GM19193 (cell line): ENCODE measurements around the gene SPACA7.

Experiments used
- POLR2A ChIP-seq: IDR thresholded peaks from 4 replicates; pipeline ENCODE4 v1.6.1; 2011; ENCODE audit not compliant: insufficient read depth, insufficient read length; ENCODE audit errors: extremely low read depth

SPACA7 gene

DNA sequence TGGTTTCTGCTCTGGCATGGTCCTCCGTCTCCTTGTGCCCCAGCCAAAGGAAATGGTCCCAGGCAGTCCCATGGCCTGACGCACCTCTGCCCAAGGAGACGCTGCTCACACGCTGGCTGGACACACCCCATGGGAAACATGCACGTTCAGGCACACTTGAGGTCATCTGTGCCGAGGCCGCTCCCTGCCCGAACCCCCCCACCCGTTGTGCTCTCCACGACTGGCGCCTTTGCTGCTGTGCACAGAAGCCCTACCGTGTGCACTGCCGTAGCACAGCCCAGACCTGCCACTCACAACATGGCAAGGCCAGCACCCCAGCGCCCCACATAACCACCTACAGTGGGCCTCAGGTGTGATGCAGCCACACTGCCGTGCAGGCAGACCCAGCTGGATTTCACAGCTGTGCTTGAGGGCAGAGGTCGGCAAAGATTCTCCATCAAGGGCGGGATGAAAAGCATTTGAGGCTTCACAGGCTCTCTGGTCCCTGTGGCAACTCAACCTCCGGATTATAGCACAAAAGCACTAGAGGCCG lies 65.7 kb downstream of the SPACA7 start:
- TF ChIP-seq POLR2A, result no peak

DNA sequence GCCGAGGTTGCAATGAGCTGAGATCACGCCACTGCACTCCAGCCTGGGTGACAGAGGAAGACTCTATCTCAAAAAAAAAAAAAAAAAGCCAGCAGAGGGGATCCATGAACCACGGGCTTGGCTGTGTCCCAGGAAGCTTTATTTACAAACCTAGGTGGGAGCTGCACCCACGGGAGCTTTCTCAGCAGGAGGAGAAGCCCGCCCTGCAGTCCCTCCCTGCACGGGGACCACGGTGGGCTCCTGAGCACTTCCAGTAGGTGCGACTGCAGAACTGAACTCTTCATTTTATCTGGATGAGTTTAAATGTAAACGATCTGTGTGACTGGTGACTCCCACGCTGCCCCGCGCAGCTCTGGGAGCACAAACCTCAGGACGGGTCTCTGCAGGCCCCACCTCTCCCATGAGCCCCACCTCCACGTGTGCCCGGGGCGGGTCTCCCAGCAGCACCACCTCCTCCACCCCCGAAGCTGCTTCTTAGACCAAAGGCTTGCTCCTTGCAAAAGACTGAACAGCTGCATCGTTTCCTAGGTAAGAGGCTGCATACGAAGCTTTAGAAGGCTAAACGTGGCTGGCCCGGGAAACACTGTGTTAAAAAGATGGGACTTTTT lies 66.4 kb downstream of the SPACA7 start:
- TF ChIP-seq POLR2A, result no peak

DNA sequence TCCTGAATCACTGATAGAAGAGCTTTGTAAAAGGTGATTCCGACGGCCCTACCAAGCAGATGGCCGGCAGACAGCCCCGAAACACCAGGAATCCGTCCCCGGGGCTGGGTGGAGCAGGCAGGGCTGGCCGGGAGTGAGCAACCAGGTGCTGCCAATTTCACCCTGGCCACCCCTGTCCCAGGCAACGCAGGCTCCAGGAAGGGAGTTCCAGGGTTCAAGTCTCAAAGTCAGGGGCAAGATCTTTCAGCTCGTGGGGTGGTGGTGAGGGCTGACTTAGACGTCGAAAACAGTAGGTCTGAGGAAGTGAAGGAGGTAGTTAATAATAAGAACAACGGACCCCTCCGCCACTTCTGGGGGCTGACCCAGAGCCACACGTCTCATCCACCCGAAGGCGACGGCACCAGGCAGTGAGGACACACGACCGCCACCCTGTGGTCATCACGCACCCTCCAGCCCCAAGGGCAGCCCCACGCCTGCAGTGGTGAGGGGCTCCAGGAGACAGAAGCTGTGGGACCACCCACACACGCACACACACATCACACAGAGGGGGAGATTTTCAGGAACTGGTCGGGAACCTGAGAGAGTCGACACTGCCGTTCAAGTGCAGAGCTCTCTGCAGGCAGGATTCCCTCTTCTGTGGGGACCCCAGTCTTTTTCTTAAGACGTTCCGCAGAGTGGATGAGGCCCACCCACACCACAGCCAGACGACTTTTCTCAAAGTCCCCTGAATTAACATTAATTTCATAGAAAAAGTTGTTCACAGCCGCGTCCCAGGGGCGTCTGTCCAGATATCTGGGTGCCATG lies 67.2 kb downstream of the SPACA7 start:
- no peak for TF ChIP-seq POLR2A

DNA sequence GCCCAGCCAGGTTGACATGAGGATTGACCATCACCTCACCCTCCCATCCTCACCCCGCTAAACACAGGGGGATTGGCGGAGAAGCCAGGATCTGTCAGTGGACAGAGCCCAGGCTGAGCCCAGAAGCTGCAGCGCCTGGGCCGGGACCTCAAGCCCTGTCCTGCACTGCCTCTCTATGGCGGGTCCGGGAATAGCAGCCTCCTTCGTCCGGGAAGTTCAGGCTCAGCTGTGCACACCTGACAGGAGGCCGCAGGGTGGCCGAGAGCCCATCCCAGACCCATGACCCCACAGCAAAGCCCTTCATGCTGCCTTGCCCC lies 67.8 kb downstream of the SPACA7 start:
- no peak for TF ChIP-seq POLR2A

DNA sequence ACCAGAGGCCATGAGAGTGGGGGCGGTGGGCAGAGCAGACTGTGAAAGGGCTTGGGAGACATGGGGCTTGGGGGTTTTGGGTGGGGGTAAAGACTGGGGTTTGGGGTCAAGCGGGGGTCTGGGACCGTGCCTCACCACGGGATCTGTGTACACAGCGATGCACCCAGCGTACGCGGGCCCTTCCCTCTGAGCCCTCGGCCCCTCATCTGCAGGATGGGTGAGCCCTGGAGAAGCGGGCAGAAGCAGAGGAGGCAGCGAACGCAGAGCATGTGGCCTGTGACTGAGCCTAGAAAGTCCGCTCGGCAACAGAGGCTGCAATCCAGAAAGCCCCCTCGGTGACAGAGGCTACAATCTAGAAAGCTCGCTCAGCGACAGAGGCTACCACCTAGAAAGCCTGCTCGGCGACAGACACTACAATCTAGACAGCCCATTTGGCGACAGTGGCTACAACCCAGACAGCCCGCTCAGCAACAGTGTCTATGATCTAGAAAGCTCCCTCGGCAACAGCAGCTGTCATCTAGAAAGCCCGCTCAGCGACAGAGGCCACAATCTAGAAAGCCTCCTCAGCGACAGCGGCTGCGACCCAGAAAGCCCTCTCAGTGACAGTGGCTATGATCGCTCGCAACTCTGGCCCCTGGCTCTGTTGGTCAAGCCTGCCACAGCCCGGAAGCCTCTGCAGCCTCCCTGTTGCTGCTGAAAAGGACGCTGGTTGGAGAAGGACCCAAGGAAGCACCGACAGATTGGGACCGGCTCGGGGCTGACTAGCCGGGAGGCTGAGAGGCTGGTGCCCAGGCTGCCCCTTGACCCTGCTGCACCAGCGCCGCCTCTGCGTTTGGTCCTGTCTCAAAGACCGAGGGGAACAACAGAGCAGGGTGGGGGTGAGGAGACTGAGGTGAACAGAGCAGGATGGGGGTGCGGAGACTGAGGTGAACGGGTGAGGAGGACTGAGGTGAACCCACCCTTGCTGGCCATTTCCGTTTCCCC lies 68.6 kb downstream of the SPACA7 start:
- TF ChIP-seq POLR2A, result no peak

DNA sequence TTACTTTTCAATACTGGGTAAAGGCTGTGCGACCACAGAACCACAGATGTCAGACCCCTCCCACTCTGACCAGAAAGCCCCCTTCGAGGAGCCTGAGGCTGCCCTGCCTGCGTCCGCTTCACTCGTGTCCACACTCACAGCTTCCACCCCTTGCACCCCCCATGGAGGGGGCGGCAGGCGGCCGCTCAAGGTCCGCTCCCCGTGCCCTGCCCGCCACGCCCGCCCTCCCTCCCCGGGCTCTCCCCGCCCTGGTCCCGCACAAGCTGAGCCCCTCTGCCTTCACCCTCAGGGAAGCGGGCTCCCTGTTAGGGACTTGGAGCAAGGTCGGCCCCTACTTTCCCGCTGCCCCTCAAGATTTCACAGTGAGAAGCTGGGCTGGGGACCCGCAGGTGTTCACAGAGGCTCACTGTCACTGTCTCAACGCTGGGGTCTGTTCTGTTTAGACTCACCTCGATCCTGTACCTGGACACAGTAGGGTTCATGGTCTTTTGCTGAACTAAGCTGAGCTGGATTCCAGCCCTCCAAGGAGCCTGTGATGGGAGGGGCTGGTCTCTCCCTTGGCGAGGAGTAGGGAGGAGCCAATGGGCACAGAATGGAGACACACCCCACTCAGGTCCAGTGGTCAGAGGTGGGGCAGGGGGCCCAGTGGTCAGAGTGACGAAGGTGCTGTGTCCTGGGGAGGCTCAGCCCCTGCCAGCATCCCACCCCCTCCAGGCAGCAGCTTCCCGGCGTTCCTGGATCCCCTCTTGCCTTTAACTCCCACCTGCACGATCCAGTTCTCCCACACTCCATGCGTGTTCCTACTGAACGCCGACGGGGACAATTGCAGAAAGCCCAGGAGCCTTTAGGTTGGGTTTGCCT lies 69.5 kb downstream of the SPACA7 start:
- TF ChIP-seq POLR2A, result no peak

DNA sequence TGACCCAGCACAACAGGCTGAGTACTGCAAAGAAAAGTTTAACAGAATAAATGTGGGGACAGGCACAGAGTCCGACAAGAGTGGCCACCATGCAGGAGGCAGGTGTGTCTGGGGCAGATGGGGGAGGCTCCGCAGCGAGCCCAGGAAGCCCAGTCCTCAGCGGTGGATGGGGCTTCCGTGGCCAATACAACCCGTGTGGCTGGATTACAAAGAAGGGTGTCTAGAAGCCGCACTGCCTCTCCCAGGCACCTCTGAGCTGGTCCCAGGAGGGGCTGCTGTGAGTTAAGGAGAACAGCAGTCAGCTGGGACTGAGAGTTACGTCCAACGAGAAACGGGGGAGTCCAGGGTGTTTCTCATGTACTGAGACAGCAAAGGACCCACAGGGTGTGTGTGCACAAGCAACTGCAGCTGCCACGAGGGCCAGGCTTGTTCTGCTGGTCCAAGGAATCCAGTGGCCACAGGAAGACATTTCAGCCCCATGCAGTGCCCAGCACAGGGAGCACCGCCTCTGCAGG lies 70.2 kb downstream of the SPACA7 start:
- no peak for TF ChIP-seq POLR2A

DNA sequence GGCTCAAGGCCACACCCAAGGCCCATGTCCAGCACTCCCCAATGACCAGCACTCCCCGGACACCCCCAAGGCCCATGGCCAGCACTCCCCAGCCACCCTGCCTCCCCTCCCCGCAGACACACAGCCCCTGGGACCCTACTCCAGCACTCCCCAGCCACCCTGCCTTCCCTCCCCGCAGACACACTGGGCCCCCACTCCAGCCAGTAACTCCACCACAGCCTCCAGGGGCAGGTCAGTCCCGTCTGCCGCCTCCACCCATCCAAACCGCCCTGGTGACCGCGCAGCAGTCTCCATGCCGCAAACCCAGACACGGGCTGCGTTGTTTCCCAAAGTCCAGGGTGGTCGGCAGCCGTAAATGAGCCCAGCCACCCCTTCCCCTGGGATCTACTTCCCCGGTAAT lies 70.7 kb downstream of the SPACA7 start:
- no peak for TF ChIP-seq POLR2A

DNA sequence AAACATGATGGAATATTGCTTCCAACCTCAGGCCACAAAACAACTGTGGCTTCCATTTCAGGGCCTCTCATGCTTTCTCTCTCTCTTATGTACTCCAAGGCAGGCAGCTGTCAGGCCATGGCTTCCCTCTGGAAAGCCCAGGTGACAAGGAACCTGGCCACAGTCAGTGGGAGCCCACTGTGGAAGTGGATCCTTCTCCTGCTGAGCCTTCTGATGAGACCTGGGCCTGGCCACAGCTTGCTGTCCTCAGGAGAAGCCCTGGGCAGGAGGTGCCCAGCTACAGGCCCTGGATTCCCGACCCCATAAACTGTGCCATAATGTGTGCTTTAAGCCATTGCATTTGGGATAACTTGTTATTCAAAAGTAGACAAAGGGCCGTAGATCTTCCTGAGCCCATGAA lies 71.2 kb downstream of the SPACA7 start:
- TF ChIP-seq POLR2A, result no peak

DNA sequence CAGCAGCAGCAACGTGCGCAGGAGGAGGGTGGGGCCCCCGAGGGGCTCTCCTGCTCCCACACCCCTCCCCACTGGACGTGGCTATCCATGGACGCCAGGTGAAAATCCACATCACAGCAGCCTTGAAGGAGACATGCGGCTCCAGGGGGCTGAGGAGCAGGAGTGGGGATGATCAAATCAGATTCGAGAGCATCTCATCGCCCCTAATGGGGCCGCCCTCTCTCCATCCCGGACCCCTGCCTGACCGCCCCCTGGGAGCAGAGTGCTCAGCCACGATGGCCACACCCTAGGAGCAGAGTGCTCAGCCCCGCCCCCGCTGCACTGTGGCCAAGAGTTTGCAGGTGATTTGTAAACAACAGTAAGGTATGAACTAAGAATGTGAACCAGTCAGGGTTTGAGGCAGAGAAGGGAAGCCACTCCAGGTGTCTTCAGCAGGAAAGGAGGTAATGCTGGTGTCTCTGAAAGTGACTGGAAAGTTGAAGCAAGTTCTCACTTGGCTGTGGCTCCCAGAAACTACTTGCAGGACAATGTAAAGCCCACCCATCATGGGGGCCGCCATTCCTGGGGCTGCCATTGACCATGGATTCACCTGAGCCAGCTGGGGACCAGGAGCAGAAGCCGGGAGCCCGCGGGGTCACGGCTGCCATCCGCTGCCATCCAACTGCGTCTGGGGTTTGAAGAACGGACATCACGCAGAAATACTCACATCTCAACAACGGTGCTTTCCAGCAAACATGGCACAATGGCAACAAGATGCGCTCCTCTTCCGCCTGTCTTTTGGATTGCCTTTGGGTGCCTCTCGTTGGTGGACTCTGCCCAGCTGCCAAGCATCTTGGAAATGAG lies 71.8 kb downstream of the SPACA7 start:
- TF ChIP-seq POLR2A, result no peak

DNA sequence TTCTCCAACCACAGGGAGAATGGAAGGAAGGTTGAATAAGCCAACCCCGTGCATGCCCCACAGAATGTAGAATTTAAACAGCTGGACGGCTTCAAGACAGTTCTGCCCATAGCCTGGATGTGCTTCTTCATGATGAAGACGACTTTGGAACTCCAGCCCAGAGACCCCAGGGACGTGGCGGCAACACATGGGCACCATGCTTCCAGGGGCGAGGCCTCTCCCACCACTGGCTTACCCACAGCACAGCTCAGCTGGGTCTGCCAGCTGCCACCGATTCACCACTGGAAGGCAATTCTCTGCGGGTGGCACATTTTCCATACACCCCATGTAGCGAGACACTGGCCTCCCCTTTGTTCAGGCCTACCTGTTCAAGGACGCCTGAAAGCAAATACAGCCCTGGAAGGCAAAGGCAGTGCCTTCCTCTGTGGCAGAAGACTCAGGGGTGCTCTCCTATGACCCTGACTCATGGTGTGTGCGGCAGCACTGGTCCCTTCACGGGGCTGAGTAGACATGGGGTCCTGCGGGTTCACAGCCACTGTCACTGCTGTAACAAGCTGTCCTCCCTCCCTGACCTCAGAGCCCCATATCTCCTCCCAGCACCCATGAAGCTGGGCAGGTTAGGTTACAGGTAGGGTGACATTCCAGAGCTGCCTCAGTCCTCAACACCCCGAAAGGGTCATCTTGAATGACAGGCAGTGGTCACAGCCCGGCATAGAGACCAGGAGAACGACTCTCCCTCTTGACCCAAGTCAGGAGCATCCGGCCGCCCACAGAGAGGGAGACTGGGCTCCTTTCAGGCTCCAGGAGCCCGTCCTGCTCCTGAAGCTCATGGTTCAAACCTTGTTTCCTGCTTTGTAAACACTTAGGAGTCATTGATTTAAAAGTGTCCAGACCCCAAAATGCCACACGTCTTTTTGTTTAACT lies 72.7 kb downstream of the SPACA7 start:
- no peak for TF ChIP-seq POLR2A

DNA sequence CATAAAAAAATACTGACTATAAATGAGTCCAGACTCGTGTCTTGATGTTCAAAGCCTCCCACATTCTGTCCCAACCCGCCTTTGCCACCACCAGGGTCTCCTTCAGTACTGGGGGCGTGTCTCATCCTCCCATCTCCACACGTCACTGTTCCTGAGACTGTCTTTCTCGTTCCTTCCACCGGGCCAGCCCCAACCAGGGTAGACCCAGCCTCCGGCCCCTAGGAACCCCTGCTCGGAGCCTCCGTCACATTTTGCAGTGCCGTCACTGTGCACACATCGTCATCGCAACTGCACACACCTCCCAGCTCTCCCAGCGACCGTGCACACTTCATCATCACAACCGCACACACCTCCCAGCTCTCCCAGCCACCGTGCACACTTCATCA lies 73.4 kb downstream of the SPACA7 start:
- TF ChIP-seq POLR2A, result no peak
